Tibial nerve (tissue), 4 donors: ENCODE data around the gene ABHD18. TPM values are rescaled to one million over a fixed set of nuclear protein-coding genes. Genes with fewer than 3 reads are reported as not detected.
"Not testable (repeated sequence)": the region's sequence is repeated elsewhere in the genome, so short reads cannot be mapped to it uniquely, and the experiment has no call there.

Experiments used
- DNase-seq, 2 donors: peaks; one replicate each; pipeline ENCODE4 v3.0.0-alpha.2; 2019; ENCODE audit warnings: low spot score in 2 of 2
- H3K27ac ChIP-seq, 4 donors: fragments of 200-600 bp; sonication (generic) in 3 of 4; one replicate each; pipeline ENCODE4 v1.5.1; 2017 to 2019; ENCODE audit warnings: mild to moderate bottlenecking in 1 of 4
- H3K27me3 ChIP-seq, 2 donors: fragments of 200-600 bp; sonication (generic) in 1 of 2; one replicate each; pipeline versions ENCODE4 v1.5.1 to v1.6.0; 2017 to 2019
- H3K36me3 ChIP-seq, 3 donors: fragments of 200-600 bp; sonication (generic); one replicate each; pipeline ENCODE4 v1.5.1; 2018 to 2019
- H3K4me1 ChIP-seq, 4 donors: fragments of 200-600 bp; sonication (generic) in 3 of 4; one replicate each; pipeline ENCODE4 v1.5.1; 2017 to 2019
- H3K4me3 ChIP-seq, 4 donors: fragments of 200-600 bp; sonication (generic) in 3 of 4; one replicate each; pipeline ENCODE4 v1.5.1; 2017 to 2019; ENCODE audit warnings: mild to moderate bottlenecking in 1 of 4, moderate library complexity in 1 of 4
- H3K9me3 ChIP-seq, 4 donors: fragments of 200-600 bp; sonication (generic) in 3 of 4; one replicate each; pipeline ENCODE4 v1.5.1; 2017 to 2019
- EP300 ChIP-seq, 2 donors: sonication (generic); formaldehyde crosslinking; IDR thresholded peaks; one replicate each; pipeline ENCODE4 v1.6.1; 2017; ENCODE audit warnings: antibody characterized with exemption in 2 of 2, mild to moderate bottlenecking in 1 of 2
- POLR2A ChIP-seq, 2 donors: fragments of 450-650 bp; IDR thresholded peaks; one replicate each; pipeline ENCODE4 v1.6.1; 2017; ENCODE audit warnings: antibody characterized with exemption in 2 of 2, mild to moderate bottlenecking in 2 of 2, moderate library complexity in 2 of 2
- WGBS, 2 donors: methylation state at CpG; one replicate each; pipeline ENCODE4 v1.1.5; 2018; 5-methylcytosine and 5-hydroxymethylcytosine counted together
- total RNA-seq, 4 donors: library from RNA; depleted of rRNA; stranded (reverse); fragments of >200 nt; gene quantifications; one replicate each; pipeline ENCODE4 v1.1.0, GENCODE V29; 2016
- TF ChIP-seq, protein P1 (sequence below), 5 experiments: fragments of 200-600 bp in 3 of 5; fragments of 450-650 bp in 2 of 5; sonication (generic) in 3 of 5; IDR thresholded peaks; one replicate each; pipeline ENCODE4 v1.5.1; 2016 to 2019; ENCODE audit warnings: antibody characterized with exemption in 5 of 5, mild to moderate bottlenecking in 3 of 5, moderate library complexity in 2 of 5

Gene ABHD18
- total RNA-seq, 4 donors from 2014 or later: 8.0 to 17.7 (median 10.1) TPM

DNA sequence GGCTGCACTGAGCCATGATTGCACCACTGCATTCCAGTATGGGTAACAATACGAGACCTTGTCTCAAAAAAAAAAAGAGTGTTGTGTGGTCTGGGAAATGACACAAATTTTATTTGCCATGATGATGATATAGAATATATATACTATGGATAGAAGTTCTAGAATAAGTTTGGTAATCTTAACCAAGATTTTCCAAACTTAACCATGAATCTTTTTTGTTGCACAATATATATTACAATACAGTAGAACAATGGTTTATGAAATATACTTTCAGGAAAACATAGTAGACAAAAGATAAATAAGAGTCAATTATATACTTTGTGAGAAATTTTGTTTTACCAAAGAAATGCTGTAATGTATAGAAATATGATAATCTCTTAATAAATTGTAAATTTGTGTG lies 35.0 kb upstream of the ABHD18 start:
- H3K27me3 ChIP-seq: no peaks in the 10 kb centered on the region
- TF ChIP-seq, protein P1, sequence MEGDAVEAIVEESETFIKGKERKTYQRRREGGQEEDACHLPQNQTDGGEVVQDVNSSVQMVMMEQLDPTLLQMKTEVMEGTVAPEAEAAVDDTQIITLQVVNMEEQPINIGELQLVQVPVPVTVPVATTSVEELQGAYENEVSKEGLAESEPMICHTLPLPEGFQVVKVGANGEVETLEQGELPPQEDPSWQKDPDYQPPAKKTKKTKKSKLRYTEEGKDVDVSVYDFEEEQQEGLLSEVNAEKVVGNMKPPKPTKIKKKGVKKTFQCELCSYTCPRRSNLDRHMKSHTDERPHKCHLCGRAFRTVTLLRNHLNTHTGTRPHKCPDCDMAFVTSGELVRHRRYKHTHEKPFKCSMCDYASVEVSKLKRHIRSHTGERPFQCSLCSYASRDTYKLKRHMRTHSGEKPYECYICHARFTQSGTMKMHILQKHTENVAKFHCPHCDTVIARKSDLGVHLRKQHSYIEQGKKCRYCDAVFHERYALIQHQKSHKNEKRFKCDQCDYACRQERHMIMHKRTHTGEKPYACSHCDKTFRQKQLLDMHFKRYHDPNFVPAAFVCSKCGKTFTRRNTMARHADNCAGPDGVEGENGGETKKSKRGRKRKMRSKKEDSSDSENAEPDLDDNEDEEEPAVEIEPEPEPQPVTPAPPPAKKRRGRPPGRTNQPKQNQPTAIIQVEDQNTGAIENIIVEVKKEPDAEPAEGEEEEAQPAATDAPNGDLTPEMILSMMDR (IDR thresholded peaks at IDR 0.05): no peak
- TF ChIP-seq EP300 (IDR thresholded peaks at IDR 0.05) (no peak), POLR2A (IDR thresholded peaks at IDR 0.05) (no peak)
- H3K9me3 ChIP-seq: no peaks in the 10 kb centered on the region
- no peak overlapping the region for H3K4me3 ChIP-seq
- H3K27ac ChIP-seq: no peak overlapping the region
- no peaks in the 10 kb centered on the region for H3K4me1 ChIP-seq
- peaks cover 0 to 60% (median 0%) of the 10 kb centered on the region in 3 donors for H3K36me3 ChIP-seq
- 88 to 97% methylated on average over 1 of the region's 1 CpG for WGBS, 2 donors
- DNase-seq: no peak

- H3K36me3 ChIP-seq: peaks cover 0 to 51% (median 0%) of the 10 kb centered on the region in 3 donors
- H3K27me3 ChIP-seq, H3K27ac ChIP-seq, DNase-seq, H3K9me3 ChIP-seq, H3K4me1 ChIP-seq, H3K4me3 ChIP-seq: not testable (repeated sequence)
- WGBS, 2 donors: 92 to 93% methylated on average over 6 of the region's 6 CpGs
These were observed 33.4 kb upstream of the ABHD18 start for GRCh38 chr4:127931836-127932235.

- Histone ChIP-seq H3K4me1 (no peaks in the 10 kb centered on the region), H3K9me3 (no peaks in the 10 kb centered on the region), H3K27me3 (no peaks in the 10 kb centered on the region), H3K4me3 (no peak overlapping the region), H3K36me3 (peaks cover 0 to 26% (median 0%) of the 10 kb centered on the region in 3 donors), H3K27ac (no peak overlapping the region)
- TF ChIP-seq EP300 (IDR thresholded peaks at IDR 0.05) (no peak), POLR2A (IDR thresholded peaks at IDR 0.05) (no peak)
- TF ChIP-seq, protein P1 (IDR thresholded peaks at IDR 0.05): no peak
- DNase-seq: no peak
- 92 to 100% methylated on average over 1 of the region's 1 CpG for WGBS, 2 donors
These were observed 28.2 kb upstream of the ABHD18 start for GRCh38 chr4:127936974-127937373.

GRCh38 chr4:127957105-127957504 lies 8.1 kb upstream of the ABHD18 start:
- 94 to 97% methylated on average over 2 of the region's 2 CpGs for WGBS, 2 donors
- H3K27ac ChIP-seq: no peak overlapping the region

DNA sequence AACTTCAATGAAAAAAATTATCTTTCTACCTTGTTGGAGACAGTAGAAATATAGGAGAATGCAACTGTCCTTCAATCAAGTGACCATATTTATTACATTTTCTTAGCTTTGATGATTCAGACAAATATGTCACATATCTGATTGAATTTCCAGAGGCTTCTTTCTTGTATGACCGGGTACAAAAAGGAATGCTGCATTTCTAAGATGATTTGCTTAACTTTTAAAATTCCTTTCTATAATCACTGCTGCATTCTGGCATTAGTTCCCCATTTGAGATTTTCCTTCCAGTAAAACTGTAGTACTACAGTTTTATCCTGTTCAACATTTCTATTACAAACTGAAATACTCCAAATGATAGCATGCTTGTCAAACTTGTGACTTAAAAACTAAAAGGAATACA lies 5.4 kb upstream of the ABHD18 start:
- no peaks in the 10 kb centered on the region for H3K9me3 ChIP-seq
- H3K4me1 ChIP-seq: peaks cover 0 to 16% (median 3%) of the 10 kb centered on the region in 4 donors
- no peak overlapping the region for H3K4me3 ChIP-seq
- H3K27ac ChIP-seq: no peak overlapping the region
- peaks cover 0 to 19% (median 0%) of the 10 kb centered on the region in 3 donors for H3K36me3 ChIP-seq
- H3K27me3 ChIP-seq: no peaks in the 10 kb centered on the region
- TF ChIP-seq EP300 (IDR thresholded peaks at IDR 0.05) (no peak), POLR2A (IDR thresholded peaks at IDR 0.05) (no peak)
- TF ChIP-seq, protein P1 (IDR thresholded peaks at IDR 0.05): no peak
- no peak for DNase-seq
- WGBS, 2 donors: 50 to 53% methylated on average over 1 of the region's 1 CpG

More at GRCh38 chr4:127957105-127957504, 8.1 kb upstream of the ABHD18 start:
- no peaks in the 10 kb centered on the region for H3K9me3 ChIP-seq
- DNase-seq: no peak
- H3K36me3 ChIP-seq: peaks cover 0 to 19% (median 0%) of the 10 kb centered on the region in 3 donors
- H3K4me3 ChIP-seq: no peak overlapping the region
- no peaks in the 10 kb centered on the region for H3K27me3 ChIP-seq
- TF ChIP-seq, protein P1 (IDR thresholded peaks at IDR 0.05): no peak
- no peak for TF ChIP-seq POLR2A (IDR thresholded peaks at IDR 0.05)
- TF ChIP-seq EP300 (IDR thresholded peaks at IDR 0.05): no peak
- H3K4me1 ChIP-seq: no peaks in the 10 kb centered on the region

DNA sequence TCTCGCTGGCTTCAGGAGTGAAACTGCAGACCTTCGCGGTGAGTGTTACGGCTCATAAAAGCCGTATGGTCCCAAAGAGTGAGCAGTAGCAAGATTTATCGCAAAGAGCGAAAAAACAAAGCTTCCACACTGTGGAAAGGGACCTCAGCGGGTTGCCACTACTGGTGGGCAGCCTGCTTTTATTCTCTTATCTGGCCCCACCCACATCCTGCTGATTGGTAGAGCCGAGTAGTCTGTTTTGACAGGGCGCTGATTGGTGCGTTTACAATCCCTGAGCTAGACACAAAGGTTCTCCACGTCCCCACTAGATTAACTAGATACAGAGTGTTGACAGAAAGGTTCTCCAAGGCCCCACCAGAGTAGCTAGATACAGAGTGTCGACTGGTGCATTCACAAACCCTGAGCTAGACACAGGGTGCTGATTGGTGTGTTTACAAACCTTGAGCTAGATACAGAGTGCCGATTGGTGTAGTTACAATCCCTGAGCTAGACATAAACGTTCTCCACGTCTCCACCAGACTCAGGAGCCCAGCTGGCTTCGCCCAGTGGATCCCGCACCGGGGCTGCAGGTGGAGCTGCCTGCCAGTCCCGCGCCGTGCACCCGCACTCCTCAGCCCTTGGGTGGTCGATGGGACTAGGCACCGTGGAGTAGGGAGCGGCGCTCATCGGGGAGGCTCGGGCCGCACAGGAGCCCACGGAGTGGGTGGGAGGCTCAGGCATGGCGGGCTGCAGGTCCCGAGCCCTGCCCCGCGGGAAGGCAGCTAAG lies 1.4 kb upstream of the ABHD18 start:
- H3K36me3 ChIP-seq, H3K9me3 ChIP-seq, DNase-seq, H3K27me3 ChIP-seq: not testable (repeated sequence)
- Histone ChIP-seq H3K4me3 (peak overlapping the region; percentile 86 to 99 (median 94)), H3K27ac (peak overlapping the region; percentile 81 to 96 (median 94)), H3K4me1 (peaks cover 0 to 23% (median 3%) of the 10 kb centered on the region in 4 donors)
- 63 to 82% methylated on average over 21 to 31 of the region's 35 CpGs for WGBS, 2 donors

- Histone ChIP-seq H3K4me3 (peak overlapping the region; percentile 86 to 99 (median 94)), H3K27ac (peak overlapping the region; percentile 81 to 96 (median 94)), H3K4me1 (peaks cover 0 to 23% (median 3%) of the 10 kb centered on the region in 4 donors)
- not testable (repeated sequence) for DNase-seq, H3K27me3 ChIP-seq, H3K9me3 ChIP-seq, H3K36me3 ChIP-seq
- WGBS, 2 donors: 0% methylated on average over 18 of the region's 41 CpGs
These were observed 662 bp upstream of the ABHD18 start for GRCh38 chr4:127964426-127965061.
